Measurements from ENCODE around the gene SMG7. TPM values are rescaled to one million over a fixed set of nuclear protein-coding genes. Genes with fewer than 3 reads are reported as not detected.

Gene SMG7
- polyA plus RNA-seq, 2 of the 4 experiments (the other 2 are of a cell fraction), result 27.2 to 51.3 TPM

GRCh38 chr1:183433703-183434102 is 38.6 kb upstream of the SMG7 start:
- ChIA-PET CTCF (interaction anchor here (1.2 kb wide), 1 partner anchor 10 kb away, joined by 3 read pairs; no protein-coding TSS in a partner anchor), POLR2A (no interaction called here)
- 0 out of 3 replicates have a peak, but pooled peaks cover 12% of the 10 kb centered on the region for H3K4me1 ChIP-seq
- H3K4me3 ChIP-seq, result no peak overlapping the region
- 13% methylated on average over 1 of the region's 1 CpG for WGBS (ENCODE audit: missing lambda C conversion rate)
- no peak overlapping the region for H3K4me2 ChIP-seq
- ATAC-seq (no peak), DNase-seq (ENCODE audit: low read depth in 1 of 2, low spot score in 1 of 2) (no peak), FAIRE-seq (no peak)
- TF ChIP-seq MAX (IDR thresholded peaks at IDR 0.05) (no peak), EHF (CRISPR knock-in tag; IDR thresholded peaks at IDR 0.05) (no peak), HOXB13 (CRISPR knock-in tag; IDR thresholded peaks at IDR 0.05; ENCODE audit: low read depth) (no peak), PBX3 (IDR thresholded peaks at IDR 0.05) (no peak), RFX5 (IDR thresholded peaks at IDR 0.05) (no peak), TP53 (CRISPR knock-in tag; IDR thresholded peaks at IDR 0.05) (no peak), EP300 (IDR thresholded peaks at IDR 0.05) (no peak), HOXB5 (CRISPR knock-in tag; IDR thresholded peaks at IDR 0.05) (no peak), RAD21 (conservative IDR thresholded peaks at IDR 0.05 in 1 of 2, IDR thresholded peaks at IDR 0.05 in 1 of 2) (no peak), GATA3 (IDR thresholded peaks at IDR 0.05; ENCODE audit: borderline replicate concordance) (no peak), CTCF (IDR thresholded peaks at IDR 0.05) (no peak), PHF8 (IDR thresholded peaks at IDR 0.05; ENCODE audit: borderline replicate concordance, low read depth) (no peak), CHD4 (IDR thresholded peaks at IDR 0.05; ENCODE audit: borderline replicate concordance) (no peak), FOXS1 (CRISPR knock-in tag; IDR thresholded peaks at IDR 0.05) (no peak)
- no peak overlapping the region for H3K27ac ChIP-seq
- peaks cover 7% of the 10 kb centered on the region for H3K9me3 ChIP-seq

- H3K4me3 ChIP-seq, result no peak overlapping the region
- FAIRE-seq (no peak), ATAC-seq (no peak), DNase-seq (ENCODE audit: low read depth in 1 of 2, low spot score in 1 of 2) (no peak)
- H3K4me2 ChIP-seq, result no peak overlapping the region
- CTCF ChIA-PET, result interaction anchor here (1.2 kb wide), 1 partner anchor 34 kb away, joined by 3 read pairs; no protein-coding TSS in a partner anchor
- no peak overlapping the region for H3K27ac ChIP-seq
- 87% methylated on average over 2 of the region's 2 CpGs for WGBS (ENCODE audit: missing lambda C conversion rate)
- no peaks in the 10 kb centered on the region for H3K9me3 ChIP-seq
- 0 out of 3 replicates have a peak, but pooled peaks cover 12% of the 10 kb centered on the region for H3K4me1 ChIP-seq
- POLR2A ChIA-PET, result no interaction called here
- no peak for TF ChIP-seq POLR2A (IDR thresholded peaks at IDR 0.05; ENCODE audit: low read length)
- TF ChIP-seq NR3C1 (IDR thresholded peaks at IDR 0.05), result no peak
- no peak for TF ChIP-seq JUNB (IDR thresholded peaks at IDR 0.05)
- no peak for TF ChIP-seq KDM1A (IDR thresholded peaks at IDR 0.05; ENCODE audit: low read depth)
- TF ChIP-seq HDAC2 (IDR thresholded peaks at IDR 0.05), result no peak
- no peak for TF ChIP-seq RCOR1 (IDR thresholded peaks at IDR 0.05; ENCODE audit: low read depth, low read length)
- no peak for TF ChIP-seq EP300 (IDR thresholded peaks at IDR 0.05)
- no peak for TF ChIP-seq KDM5A (IDR thresholded peaks at IDR 0.05)
Observed at GRCh38 chr1:183435497-183435896, 36.8 kb upstream of the SMG7 start.

GRCh38 chr1:183438060-183438459 is 34.2 kb upstream of the SMG7 start:
- Histone ChIP-seq H3K4me1 (0 out of 3 replicates have a peak, but pooled peaks cover under 1% of the 10 kb centered on the region), H3K9me3 (no peaks in the 10 kb centered on the region), H3K4me2 (no peak overlapping the region), H3K27ac (no peak overlapping the region), H3K4me3 (no peak overlapping the region)
- ChIA-PET POLR2A (no interaction called here), CTCF (no interaction called here)
- TF ChIP-seq EHMT2 (IDR thresholded peaks at IDR 0.05; ENCODE audit: low read depth) (no peak), PHF8 (IDR thresholded peaks at IDR 0.05; ENCODE audit: borderline replicate concordance, low read depth) (no peak), CBX8 (IDR thresholded peaks at IDR 0.05) (no peak), RAD21 (conservative IDR thresholded peaks at IDR 0.05 in 1 of 2, IDR thresholded peaks at IDR 0.05 in 1 of 2) (no peak), POLR2A (IDR thresholded peaks at IDR 0.05; ENCODE audit: low read length) (no peak), JUN (IDR thresholded peaks at IDR 0.05) (no peak), ZFP36 (IDR thresholded peaks at IDR 0.05; ENCODE audit: borderline replicate concordance, partially characterized antibody) (no peak)
- 2% methylated on average over 2 of the region's 2 CpGs for WGBS (ENCODE audit: missing lambda C conversion rate)
- FAIRE-seq (no peak), DNase-seq (ENCODE audit: low read depth in 1 of 2, low spot score in 1 of 2) (no peak), ATAC-seq (no peak)
